Fibroblast of villous mesenchyme (primary cell): Measurements from ENCODE around the gene SIX5. TPM values are rescaled to one million over a fixed set of nuclear protein-coding genes. Genes with fewer than 3 reads are reported as not detected.
A peak's percentile ranks its signal among the peaks of the same experiment; 100 is the strongest.

ENCODE experiments used
- DNase-seq: peaks from one replicate; pipeline ENCODE4 v3.0.0-alpha.2; 2010; ENCODE audit warnings: low read depth
- H3K4me3 ChIP-seq: 2 replicates; pipeline ENCODE4 v1.5.1; 2011; ENCODE audit warnings: low read depth, mild to moderate bottlenecking, low read length
- CTCF ChIP-seq: IDR thresholded peaks from 2 replicates; pipeline ENCODE4 v1.5.1; 2012; ENCODE audit warnings: low read depth, mild to moderate bottlenecking, low read length; ENCODE audit not compliant: insufficient read depth
- total RNA-seq: library from RNA; depleted of rRNA; stranded (reverse); fragments of >200 nt; gene quantifications from 2 replicates; pipeline ENCODE4 v1.2.3, GENCODE V29; 2012

The SIX5 gene
- total RNA-seq, 1 donor = 8.6 TPM

- no peak for TF ChIP-seq CTCF
- H3K4me3 ChIP-seq = peak overlapping the region; percentile 30
- no peak for DNase-seq
Observed at GRCh38 chr19:45793178-45793564, 24.1 kb upstream of the SIX5 start.

- no peak for TF ChIP-seq CTCF
- peak; percentile 98 for DNase-seq
- H3K4me3 ChIP-seq = peak within 1 kb of the TSS; percentile 92
Observed at GRCh38 chr19:45792470-45793177, 23.6 kb upstream of the SIX5 start, which contains the start of gene DMWD. TSS of gene DMWD (minus strand) at chr19:45792845. CDS start at chr19:45792756, 89 bp downstream.

GRCh38 chr19:45791744-45792469 is 22.9 kb upstream of the SIX5 start:
- H3K4me3 ChIP-seq = peak overlapping the region; percentile 92
- no peak for TF ChIP-seq CTCF
- no peak for DNase-seq

GRCh38 chr19:45790942-45791341 is 21.9 kb upstream of the SIX5 start:
- DNase-seq = no peak
- H3K4me3 ChIP-seq = peak overlapping the region; percentile 92
- no peak for TF ChIP-seq CTCF

- no peak for TF ChIP-seq CTCF
- no peak for DNase-seq
- no peak overlapping the region for H3K4me3 ChIP-seq
Observed at GRCh38 chr19:45789035-45789786, 20.2 kb upstream of the SIX5 start.

GRCh38 chr19:45786533-45786894 is 17.5 kb upstream of the SIX5 start:
- no peak for DNase-seq
- H3K4me3 ChIP-seq = no peak overlapping the region
- no peak for TF ChIP-seq CTCF
